CD4-positive, alpha-beta T cell treated with Interferon alpha-2 for 1 hour (primary cell): ENCODE measurements around the gene SIRPG.
"Not testable (repeated sequence)": the region's sequence is repeated elsewhere in the genome, so short reads cannot be mapped to it uniquely, and the experiment has no call there.

Experiments
- DNase-seq, 2 donors: peaks; one replicate each; pipeline ENCODE4 v3.0.0-alpha.2; 2020 to 2022

The SIRPG gene

GRCh38 chr20:1633535-1633934, 24.0 kb downstream of the SIRPG start:
- DNase-seq = no peak

- no peak for DNase-seq
Observed at GRCh38 chr20:1632178-1632577, 25.4 kb downstream of the SIRPG start.

DNA sequence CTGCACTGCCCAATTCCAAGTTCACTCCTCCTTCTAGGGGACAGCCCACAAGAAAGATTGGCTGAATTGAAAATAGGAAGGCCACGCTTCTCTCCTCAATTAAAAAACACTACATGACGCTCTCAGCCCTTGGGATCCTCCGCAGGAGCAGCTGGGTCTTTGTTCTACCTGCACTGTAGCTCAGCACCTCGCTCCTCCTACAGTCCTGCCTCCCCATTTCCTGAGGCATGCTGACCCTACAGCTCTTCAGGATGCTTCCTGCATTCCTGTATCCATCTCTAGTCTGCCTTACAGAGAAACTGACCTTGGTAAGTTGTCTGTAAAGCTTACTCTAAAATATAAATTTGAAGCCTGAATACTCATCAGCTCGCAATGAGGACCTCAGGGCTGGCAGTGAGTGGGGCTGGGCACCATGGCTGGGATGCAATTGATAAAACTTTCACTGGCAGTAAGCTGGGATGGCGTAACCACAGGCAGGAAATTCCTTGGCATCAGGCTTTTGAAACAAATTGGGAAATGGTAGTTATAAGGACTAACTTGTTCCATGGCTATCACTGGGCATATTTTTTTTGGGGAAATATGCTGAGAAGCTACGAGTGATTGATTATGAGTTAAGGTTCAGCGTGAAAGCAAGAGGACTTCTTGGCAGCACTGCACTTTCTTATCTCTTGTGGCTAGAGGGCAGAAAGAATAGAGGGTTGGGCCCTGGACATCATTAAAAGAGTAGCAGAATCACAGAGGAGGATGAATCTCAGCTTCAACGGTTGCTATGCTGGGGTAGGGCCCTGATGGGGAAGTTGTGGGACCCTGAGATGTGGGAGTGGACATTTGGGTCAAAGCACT, 26.0 kb downstream of the SIRPG start:
- DNase-seq = no peak

- no peak for DNase-seq
Observed at GRCh38 chr20:1630186-1630585, 27.4 kb downstream of the SIRPG start.

- no peak for DNase-seq
Observed at GRCh38 chr20:1629321-1629720, 28.3 kb downstream of the SIRPG start.

- no peak for DNase-seq
Observed at GRCh38 chr20:1628621-1629020, 29.0 kb downstream of the SIRPG start.

- no peak for DNase-seq
Observed at GRCh38 chr20:1627200-1627550, 30.4 kb downstream of the SIRPG start.

DNA sequence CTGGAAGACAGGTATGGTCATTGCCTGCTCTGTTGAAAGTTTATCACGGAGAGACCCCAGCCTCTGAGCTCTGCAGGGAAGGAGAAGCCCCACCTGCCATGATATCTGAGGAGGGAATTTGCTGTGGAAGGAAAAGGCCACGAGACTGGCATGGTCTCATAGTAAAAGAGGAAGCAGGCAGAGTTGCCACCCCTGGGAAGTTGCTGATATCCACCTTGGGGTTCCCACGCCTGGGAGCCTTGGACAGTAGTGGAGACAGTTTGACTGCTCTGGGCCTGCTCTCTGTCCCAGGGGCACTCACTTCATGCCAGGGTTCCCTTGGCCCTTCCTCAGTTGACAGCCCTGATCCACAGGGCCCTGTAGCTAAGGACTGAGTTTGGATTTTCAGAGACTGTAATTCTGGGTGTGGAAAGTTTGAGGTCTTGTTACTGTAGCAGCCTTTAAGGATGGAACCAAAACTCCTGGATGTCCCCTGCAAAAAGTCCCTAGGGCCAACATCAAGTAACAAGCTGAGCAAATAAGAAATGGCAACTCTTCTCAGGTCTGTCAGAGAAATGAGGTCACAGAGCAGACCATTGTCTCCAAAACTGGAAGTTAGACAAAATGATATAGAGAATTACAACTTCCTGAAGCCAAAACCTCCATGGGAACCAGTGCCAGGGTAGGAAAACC, 30.9 kb downstream of the SIRPG start:
- DNase-seq = no peak

- no peak for DNase-seq
Observed at GRCh38 chr20:1625083-1625690, 32.4 kb downstream of the SIRPG start.

GRCh38 chr20:1623501-1624205, 33.9 kb downstream of the SIRPG start:
- DNase-seq = no peak

DNA sequence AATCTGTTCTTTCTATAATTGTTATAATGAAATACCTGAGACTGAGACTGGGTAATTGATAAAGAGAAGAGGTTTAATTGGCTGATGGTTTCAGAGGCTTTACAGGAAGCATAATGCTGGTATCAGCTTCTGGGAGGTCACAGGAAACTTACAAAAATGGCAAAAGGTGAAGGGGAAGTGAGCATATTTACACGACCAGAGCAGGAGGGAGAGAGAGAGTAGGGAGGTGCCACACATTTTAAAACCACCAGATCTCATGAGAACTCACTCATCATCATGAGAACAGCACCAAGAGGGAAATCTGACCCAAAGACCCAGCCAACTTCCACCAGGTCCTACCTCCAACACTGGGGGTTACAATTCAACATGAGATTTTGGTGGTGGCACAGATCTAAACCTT, 35.1 kb downstream of the SIRPG start:
- peak in 1 of 2 donors; percentile 60 for DNase-seq

DNA sequence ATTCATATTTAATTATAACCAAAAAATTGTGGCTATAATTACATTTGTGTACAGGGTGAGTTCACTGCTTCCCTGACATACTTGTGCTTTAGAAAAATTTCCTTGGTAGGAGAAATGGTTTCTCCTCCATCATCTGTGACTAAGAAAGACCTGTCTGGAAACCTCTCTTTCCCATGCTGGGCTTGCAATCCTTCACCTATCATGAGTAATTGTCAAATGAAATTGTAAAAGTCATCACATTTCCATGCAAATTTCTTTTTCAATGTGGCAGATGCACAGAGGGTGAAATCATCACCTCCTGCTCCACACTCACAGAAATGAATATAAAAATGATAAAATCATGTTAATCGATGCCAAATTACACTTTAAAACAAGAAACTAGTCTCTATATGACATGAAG, 36.3 kb downstream of the SIRPG start:
- DNase-seq = no peak

- peak; percentile 23 to 24 for DNase-seq
Observed at GRCh38 chr20:1619861-1620444, 37.6 kb downstream of the SIRPG start, which contains the start of gene SIRPB1. TSS of gene SIRPB1 (minus strand) at chr20:1620009. CDS start at chr20:1619944, 65 bp downstream.

GRCh38 chr20:1618954-1619540, 38.5 kb downstream of the SIRPG start:
- DNase-seq = no peak

DNA sequence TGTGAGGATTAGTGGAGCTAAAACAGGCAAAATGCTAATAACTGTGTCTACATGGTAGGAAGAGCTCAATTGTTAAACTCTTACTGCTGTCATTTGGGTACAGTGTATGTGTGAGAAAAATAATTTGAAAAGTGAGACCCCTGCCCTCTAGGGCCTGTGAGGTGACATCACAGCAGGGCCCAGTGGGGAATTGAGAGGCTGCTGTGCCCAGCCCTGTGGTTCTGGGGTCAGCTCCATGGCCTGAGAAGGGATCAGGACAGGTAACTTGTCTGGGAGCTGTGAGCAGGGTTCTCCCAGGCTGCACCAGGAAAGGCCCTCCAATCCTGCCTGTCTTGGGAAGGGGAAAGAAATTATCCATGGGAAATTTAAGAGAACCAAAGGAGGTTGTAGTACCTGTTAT, 39.1 kb downstream of the SIRPG start:
- no peak for DNase-seq

DNA sequence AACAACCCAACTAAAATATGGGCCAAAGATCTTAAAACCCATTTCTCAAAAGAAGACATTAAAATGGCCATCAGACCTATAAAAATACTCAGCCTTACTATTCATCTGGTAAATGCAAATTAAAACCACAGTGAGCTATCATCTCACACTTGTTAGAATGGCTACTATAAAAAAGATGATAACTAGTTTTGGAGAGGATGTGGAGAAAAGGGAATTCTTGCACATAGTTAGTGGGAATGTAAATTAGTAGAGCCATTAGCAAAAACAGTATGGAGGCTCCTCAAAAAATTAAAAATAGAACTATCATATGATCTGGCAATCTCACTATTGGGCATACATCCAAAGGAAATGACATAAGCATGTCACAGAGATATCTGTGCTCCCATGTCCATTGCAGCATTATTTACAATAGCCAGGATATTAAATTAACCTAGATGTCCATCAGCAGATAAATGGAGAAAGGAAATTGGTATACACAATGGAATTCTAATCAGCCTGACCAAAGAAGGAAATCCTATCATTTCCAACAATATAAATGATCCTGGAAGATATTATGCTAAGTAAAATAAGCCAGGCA, 40.6 kb downstream of the SIRPG start:
- DNase-seq = no peak

DNA sequence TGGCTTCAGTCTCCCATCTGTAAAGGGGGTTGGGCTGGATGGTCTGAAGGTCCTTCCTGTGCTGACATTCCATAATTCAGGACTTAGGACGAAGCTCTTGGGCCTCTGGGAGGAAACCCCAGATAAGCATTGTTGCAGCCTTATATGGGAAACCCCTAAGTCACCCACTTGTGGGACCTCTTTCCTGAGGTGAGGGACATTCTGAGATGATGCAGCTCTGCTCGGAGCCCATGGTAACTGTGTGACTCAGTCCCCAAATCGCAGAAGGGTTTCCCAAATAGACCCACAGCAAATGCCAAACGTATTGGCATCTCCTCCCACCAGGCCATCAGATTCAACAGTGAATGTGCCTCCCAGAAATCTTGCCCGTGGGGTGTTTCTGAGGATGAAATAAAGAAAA, 47.2 kb downstream of the SIRPG start:
- DNase-seq = not testable (repeated sequence)

- not testable (repeated sequence) for DNase-seq
Observed at GRCh38 chr20:1608678-1609347, 48.8 kb downstream of the SIRPG start.

DNA sequence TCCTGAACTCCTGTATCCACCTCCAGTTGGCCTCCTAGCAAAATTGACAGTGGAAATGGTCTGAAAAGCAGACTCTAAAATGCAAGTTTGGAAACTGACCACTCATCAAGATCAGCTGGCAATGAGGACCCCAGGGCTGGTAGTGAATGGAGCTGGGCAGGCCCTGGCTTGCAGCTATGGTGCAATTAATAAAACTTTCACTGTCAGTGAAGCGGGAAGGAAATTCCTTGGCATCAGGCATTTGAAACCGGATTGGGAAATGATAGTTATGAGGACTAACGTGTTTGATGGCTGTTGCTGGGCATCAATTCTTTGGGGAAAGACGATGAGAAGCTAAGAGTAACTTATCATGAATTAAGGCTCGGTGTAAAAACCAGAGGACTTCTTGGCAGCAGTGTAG, 56.8 kb downstream of the SIRPG start:
- DNase-seq = no peak

DNA sequence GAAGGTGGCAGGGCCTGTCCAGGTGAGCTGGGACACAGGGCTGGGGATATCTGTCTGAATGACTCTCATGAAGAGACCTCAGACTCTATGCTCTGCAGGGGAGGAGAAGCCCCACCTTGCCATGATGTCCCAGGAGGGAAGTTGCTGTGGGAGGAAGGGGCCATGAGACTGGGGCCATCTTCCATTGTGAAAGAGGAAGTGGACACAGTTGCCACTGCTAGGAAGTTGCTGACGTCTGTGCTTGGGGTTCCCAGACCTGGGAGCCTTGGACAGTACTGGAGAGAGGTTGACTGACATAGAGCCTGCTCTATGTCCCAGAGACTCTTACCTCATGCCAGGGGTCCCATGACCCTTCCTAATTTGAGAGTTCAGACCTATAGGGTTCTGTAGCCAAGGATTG, 62.2 kb downstream of the SIRPG start:
- no peak for DNase-seq
